GM12865 (cell line): ENCODE results near the gene EMP1.

Experiments used
- DNase-seq: peaks from one replicate; pipeline ENCODE4 v3.0.0; 2010; ENCODE audit warnings: low read depth
- H3K4me3 ChIP-seq: 2 replicates; pipeline ENCODE4 v1.5.1; 2011; ENCODE audit warnings: mild to moderate bottlenecking, low read depth, low read length, control low read depth
- TF ChIP-seq, protein P1 (sequence below): IDR thresholded peaks from 2 replicates; pipeline ENCODE4 v1.5.1; 2011; ENCODE audit warnings: low read length, control low read depth, low read depth, inconsistent platforms; ENCODE audit not compliant: insufficient read depth; ENCODE audit errors: missing control alignments

EMP1 gene

DNA sequence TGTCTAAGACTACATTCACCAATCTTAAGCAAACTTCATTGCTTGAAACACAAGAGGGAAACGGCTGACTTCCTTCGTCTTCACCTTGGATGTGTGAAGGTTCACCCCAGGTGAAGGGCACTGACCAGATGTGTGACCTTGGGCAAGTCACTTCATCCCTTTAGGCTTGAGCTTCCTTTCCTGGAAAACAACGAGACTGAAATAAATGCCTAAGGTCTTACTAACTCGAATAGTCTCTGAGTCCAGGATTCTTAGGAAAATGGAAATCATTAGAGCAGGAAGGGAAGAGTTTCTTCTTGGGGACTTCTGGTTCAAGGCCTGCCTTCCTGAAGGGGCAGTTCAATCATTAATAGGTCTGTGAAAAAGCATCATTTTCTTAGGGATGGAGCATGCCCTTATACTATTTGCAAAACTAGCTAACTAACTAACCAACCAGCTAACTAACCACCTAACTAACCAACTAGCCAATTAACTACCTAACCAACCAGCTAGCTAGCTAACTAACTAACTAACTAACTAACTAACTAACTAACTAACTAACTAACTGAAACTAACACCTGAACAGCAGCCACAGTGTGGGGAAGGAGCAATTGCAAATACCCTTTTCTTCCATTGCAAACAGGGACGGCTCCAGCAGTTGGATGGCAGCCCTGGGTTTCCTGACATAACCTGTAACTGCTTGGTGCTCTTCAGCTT, 31.5 kb upstream of the EMP1 start:
- DNase-seq = no peak
- no peak overlapping the region for H3K4me3 ChIP-seq
- TF ChIP-seq, protein P1, sequence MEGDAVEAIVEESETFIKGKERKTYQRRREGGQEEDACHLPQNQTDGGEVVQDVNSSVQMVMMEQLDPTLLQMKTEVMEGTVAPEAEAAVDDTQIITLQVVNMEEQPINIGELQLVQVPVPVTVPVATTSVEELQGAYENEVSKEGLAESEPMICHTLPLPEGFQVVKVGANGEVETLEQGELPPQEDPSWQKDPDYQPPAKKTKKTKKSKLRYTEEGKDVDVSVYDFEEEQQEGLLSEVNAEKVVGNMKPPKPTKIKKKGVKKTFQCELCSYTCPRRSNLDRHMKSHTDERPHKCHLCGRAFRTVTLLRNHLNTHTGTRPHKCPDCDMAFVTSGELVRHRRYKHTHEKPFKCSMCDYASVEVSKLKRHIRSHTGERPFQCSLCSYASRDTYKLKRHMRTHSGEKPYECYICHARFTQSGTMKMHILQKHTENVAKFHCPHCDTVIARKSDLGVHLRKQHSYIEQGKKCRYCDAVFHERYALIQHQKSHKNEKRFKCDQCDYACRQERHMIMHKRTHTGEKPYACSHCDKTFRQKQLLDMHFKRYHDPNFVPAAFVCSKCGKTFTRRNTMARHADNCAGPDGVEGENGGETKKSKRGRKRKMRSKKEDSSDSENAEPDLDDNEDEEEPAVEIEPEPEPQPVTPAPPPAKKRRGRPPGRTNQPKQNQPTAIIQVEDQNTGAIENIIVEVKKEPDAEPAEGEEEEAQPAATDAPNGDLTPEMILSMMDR = no peak

GRCh38 chr12:13165617-13166041, 30.9 kb upstream of the EMP1 start:
- H3K4me3 ChIP-seq = no peak overlapping the region
- TF ChIP-seq, protein P1 = no peak
- peak; percentile 61 for DNase-seq

GRCh38 chr12:13167226-13167625, 29.3 kb upstream of the EMP1 start:
- DNase-seq = no peak
- no peak overlapping the region for H3K4me3 ChIP-seq
- TF ChIP-seq, protein P1 = no peak

DNA sequence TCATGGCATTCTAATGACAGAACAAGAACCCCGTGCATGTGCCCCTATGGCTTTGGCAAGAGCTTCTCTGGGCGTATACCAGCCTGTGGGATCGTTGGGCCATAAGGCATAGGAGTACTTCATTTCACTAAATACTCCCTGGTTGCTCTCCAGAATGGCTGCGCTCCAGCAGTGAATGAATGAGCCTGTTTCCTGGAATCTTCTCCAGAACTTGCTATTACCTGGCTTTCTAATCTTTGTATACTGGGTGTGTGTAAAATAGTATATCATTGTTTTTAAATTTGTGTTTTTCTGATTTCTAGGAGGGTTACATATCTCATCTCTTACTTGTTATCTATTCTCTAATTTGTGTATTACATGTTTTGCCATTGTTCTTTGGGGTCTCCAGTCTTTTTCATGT, 28.6 kb upstream of the EMP1 start:
- TF ChIP-seq, protein P1 = no peak
- no peak overlapping the region for H3K4me3 ChIP-seq
- no peak for DNase-seq

- TF ChIP-seq, protein P1 = no peak
- no peak for DNase-seq
- H3K4me3 ChIP-seq = no peak overlapping the region
Observed at GRCh38 chr12:13169272-13169671, 27.3 kb upstream of the EMP1 start.

- no peak for DNase-seq
- no peak overlapping the region for H3K4me3 ChIP-seq
- TF ChIP-seq, protein P1 = no peak
Observed at GRCh38 chr12:13170892-13171490, 25.5 kb upstream of the EMP1 start.
